H9 (cell line): ENCODE results near the gene AHSG. TPM values are rescaled to one million over a fixed set of nuclear protein-coding genes. Genes with fewer than 3 reads are reported as not detected.

Experiments used
- DNase-seq: peaks from one replicate; pipeline ENCODE4 v3.0.0-alpha.2; 2017
- H2AFZ ChIP-seq: one replicate; pipeline ENCODE4 v1.6.1; 2013; ENCODE audit warnings: mild to moderate bottlenecking, low read length, control low read depth, moderate library complexity
- H2AK5ac ChIP-seq: 2 replicates; pipeline ENCODE4 v1.6.1; 2013; ENCODE audit warnings: low read length, control low read depth, mixed read lengths; ENCODE audit not compliant: insufficient read length
- H2BK120ac ChIP-seq: one replicate; pipeline ENCODE4 v1.6.1; 2013; ENCODE audit warnings: low read depth, mild to moderate bottlenecking, low read length, control low read depth, inconsistent platforms; ENCODE audit not compliant: poor library complexity, severe bottlenecking
- H2BK12ac ChIP-seq: 2 replicates; pipeline ENCODE4 v1.6.1; 2013; ENCODE audit warnings: low read length, control low read depth, mixed read lengths, low read depth; ENCODE audit not compliant: insufficient read length
- H2BK15ac ChIP-seq: 2 replicates; pipeline ENCODE4 v1.6.1; 2013; ENCODE audit warnings: low read depth, low read length, control low read depth
- H2BK20ac ChIP-seq: one replicate; pipeline ENCODE4 v1.6.1; 2013; ENCODE audit warnings: low read depth, mild to moderate bottlenecking, low read length, control low read depth, inconsistent platforms; ENCODE audit not compliant: poor library complexity, severe bottlenecking
- H2BK5ac ChIP-seq: 2 replicates; pipeline ENCODE4 v1.6.1; 2013; ENCODE audit warnings: low read length, control low read depth, mixed read lengths; ENCODE audit not compliant: insufficient read length
- H3K14ac ChIP-seq: 2 replicates; pipeline ENCODE4 v1.6.1; 2013; ENCODE audit warnings: low read length, control low read depth; ENCODE audit not compliant: insufficient read depth
- H3K18ac ChIP-seq: 2 replicates; pipeline ENCODE4 v1.6.1; 2013; ENCODE audit warnings: low read depth, mild to moderate bottlenecking, mixed read lengths, low read length, control low read depth; ENCODE audit not compliant: insufficient read length
- H3K23ac ChIP-seq: 2 replicates; pipeline ENCODE4 v1.6.1; 2013; ENCODE audit warnings: low read length, control low read depth, mixed read lengths, low read depth; ENCODE audit not compliant: insufficient read length
- H3K23me2 ChIP-seq: 2 replicates; pipeline ENCODE4 v1.6.1; 2013; ENCODE audit warnings: low read depth, mild to moderate bottlenecking, mixed read lengths, low read length, control low read depth; ENCODE audit not compliant: insufficient read length, poor library complexity, severe bottlenecking
- H3K27ac ChIP-seq: 2 replicates; pipeline ENCODE4 v1.5.1; 2013; ENCODE audit warnings: low read length, control low read depth, mixed read lengths, low read depth; ENCODE audit not compliant: insufficient read length
- H3K27me3 ChIP-seq: 2 replicates; pipeline ENCODE4 v1.6.1; 2013; ENCODE audit warnings: low read length, control low read depth, inconsistent platforms; ENCODE audit not compliant: insufficient read depth
- H3K4ac ChIP-seq: 2 replicates; pipeline ENCODE4 v1.6.1; 2013; ENCODE audit warnings: low read depth, mild to moderate bottlenecking, control low read depth, inconsistent platforms, low read length, moderate library complexity
- H3K4me1 ChIP-seq: 2 replicates; pipeline ENCODE4 v1.6.1; 2013; ENCODE audit warnings: low read length, control low read depth, inconsistent platforms; ENCODE audit not compliant: insufficient read depth
- H3K4me2 ChIP-seq: 2 replicates; pipeline ENCODE4 v1.6.1; 2013; ENCODE audit warnings: low read length, control low read depth, mixed read lengths; ENCODE audit not compliant: insufficient read length, insufficient read depth
- H3K56ac ChIP-seq: 2 replicates; pipeline ENCODE4 v1.6.1; 2013; ENCODE audit warnings: low read depth, mild to moderate bottlenecking, mixed read lengths, low read length, control low read depth; ENCODE audit not compliant: insufficient read length
- H3K79me1 ChIP-seq: 2 replicates; pipeline ENCODE4 v1.6.1; 2013; ENCODE audit warnings: low read depth, mild to moderate bottlenecking, moderate library complexity, low read length, control low read depth, inconsistent platforms; ENCODE audit not compliant: insufficient read depth, poor library complexity, severe bottlenecking
- H3K79me2 ChIP-seq: 2 replicates; pipeline ENCODE4 v1.6.1; 2013; ENCODE audit warnings: low read length, control low read depth, inconsistent platforms; ENCODE audit not compliant: insufficient read depth
- H3K9ac ChIP-seq: 2 replicates; pipeline ENCODE4 v1.6.1; 2013; ENCODE audit warnings: low read length, control low read depth, mixed read lengths; ENCODE audit not compliant: insufficient read length; ENCODE audit errors: extremely low read depth
- H3K9me3 ChIP-seq: one replicate; pipeline ENCODE4 v1.6.1; 2013; ENCODE audit warnings: low read depth, low read length, inconsistent platforms; ENCODE audit not compliant: control insufficient read depth
- H3T11ph ChIP-seq: one replicate; pipeline ENCODE4 v1.6.1; 2013; ENCODE audit warnings: mild to moderate bottlenecking, low read length, control low read depth, inconsistent platforms
- H4K20me1 ChIP-seq: one replicate; pipeline ENCODE4 v1.6.1; 2013; ENCODE audit not compliant: control insufficient read depth, insufficient read length, insufficient read depth
- H4K5ac ChIP-seq: 2 replicates; pipeline ENCODE4 v1.6.1; 2013; ENCODE audit warnings: low read depth, mild to moderate bottlenecking, mixed read lengths, low read length, control low read depth; ENCODE audit not compliant: insufficient read length
- H4K8ac ChIP-seq: replicated peaks from 2 replicates; pipeline ENCODE4 v1.6.1; 2013; ENCODE audit warnings: low read length, control low read depth, mixed read lengths, low read depth; ENCODE audit not compliant: insufficient read length
- H4K91ac ChIP-seq: 2 replicates; pipeline ENCODE4 v1.6.1; 2013; ENCODE audit warnings: low read depth, mild to moderate bottlenecking, moderate library complexity, mixed read lengths, low read length, control low read depth; ENCODE audit not compliant: insufficient read length
- H3K27ac Mint-ChIP-seq, 3 experiments: 2 replicates in 2 of 3; 3 replicates in 1 of 3; pipeline ENCODE4 v1.8.0; 2020 to 2021; ENCODE audit warnings: mixed read lengths in 3 of 3, mild to moderate bottlenecking in 1 of 3, moderate library complexity in 1 of 3
- H3K27me3 Mint-ChIP-seq: 2 replicates; pipeline ENCODE4 v1.8.0; 2021; ENCODE audit warnings: low read depth, mild to moderate bottlenecking, moderate library complexity, mixed read lengths
- H3K36me3 Mint-ChIP-seq, 3 experiments: 2 replicates in 2 of 3; 3 replicates in 1 of 3; pipeline ENCODE4 v1.8.0; 2020 to 2021; ENCODE audit warnings: low read depth in 3 of 3, mixed read lengths in 3 of 3; ENCODE audit not compliant: insufficient read depth in 1 of 3
- H3K4me1 Mint-ChIP-seq, 2 experiments: 2 replicates each; pipeline ENCODE4 v1.8.0; 2020; ENCODE audit warnings: mixed read lengths in 2 of 2
- H3K4me3 Mint-ChIP-seq, 2 experiments: 2 replicates in 1 of 2; 3 replicates in 1 of 2; pipeline ENCODE4 v1.8.0; 2020 to 2021; ENCODE audit warnings: mild to moderate bottlenecking in 2 of 2, mixed read lengths in 2 of 2, moderate library complexity in 1 of 2
- H3K9me3 Mint-ChIP-seq, 2 experiments: 2 replicates in 1 of 2; 3 replicates in 1 of 2; pipeline ENCODE4 v1.8.0; 2020; ENCODE audit warnings: mild to moderate bottlenecking in 2 of 2, mixed read lengths in 2 of 2, moderate library complexity in 1 of 2
- WGBS: extraction: QIAGEN DNeasy Blood & Tissue Kit; methylation state at CpG from one replicate; pipeline ENCODE4 v1.1.7; 2013; ENCODE audit warnings: missing lambda C conversion rate, low lambda C conversion rate, mixed read lengths; ENCODE audit not compliant: insufficient read length; ENCODE audit errors: extremely low coverage; 5-methylcytosine and 5-hydroxymethylcytosine counted together
- total RNA-seq: library from RNA; stranded (reverse); gene quantifications from 2 replicates; pipeline ENCODE4 v1.2.1, GENCODE V29; 2021
- TF ChIP-seq, protein P1 (sequence below): fragments of 200-600 bp; sonication (generic); conservative IDR thresholded peaks from 3 replicates; pipeline ENCODE4 v1.8.0; 2021; ENCODE audit warnings: antibody characterized with exemption, mild to moderate bottlenecking

The AHSG gene
- total RNA-seq, 1 experiment from 2014 or later: not detected

- Histone ChIP-seq H3K4me1 (no peaks in the 10 kb centered on the region; the same call in 1 of the 2 replicates), H3K79me1 (no peaks in the 10 kb centered on the region), H3K4me2 (no peak overlapping the region), H3T11ph (no peak overlapping the region), H2BK5ac (no peak overlapping the region), H2BK12ac (no peak overlapping the region), H3K27ac (no peak overlapping the region), H2BK120ac (no peak overlapping the region), H2AFZ (no peak overlapping the region), H2BK20ac (no peak overlapping the region), H3K4ac (no peak overlapping the region), H3K9ac (no peak overlapping the region), H4K8ac (no peak overlapping the region), H4K91ac (no peak overlapping the region), H4K20me1 (no peaks in the 10 kb centered on the region), H2BK15ac (no peak overlapping the region), H3K23ac (no peak overlapping the region), H3K79me2 (no peaks in the 10 kb centered on the region), H3K23me2 (no peaks in the 10 kb centered on the region), H3K56ac (no peak overlapping the region), H3K14ac (no peak overlapping the region), H3K9me3 (no peaks in the 10 kb centered on the region), H3K27me3 (no peaks in the 10 kb centered on the region), H4K5ac (no peak overlapping the region), H3K18ac (no peak overlapping the region), H2AK5ac (no peak overlapping the region)
- H3K27ac Mint-ChIP-seq: no peak overlapping the region
- no peak for DNase-seq
- peaks cover 32% of the 10 kb centered on the region for H3K27me3 Mint-ChIP-seq
- TF ChIP-seq, protein P1, sequence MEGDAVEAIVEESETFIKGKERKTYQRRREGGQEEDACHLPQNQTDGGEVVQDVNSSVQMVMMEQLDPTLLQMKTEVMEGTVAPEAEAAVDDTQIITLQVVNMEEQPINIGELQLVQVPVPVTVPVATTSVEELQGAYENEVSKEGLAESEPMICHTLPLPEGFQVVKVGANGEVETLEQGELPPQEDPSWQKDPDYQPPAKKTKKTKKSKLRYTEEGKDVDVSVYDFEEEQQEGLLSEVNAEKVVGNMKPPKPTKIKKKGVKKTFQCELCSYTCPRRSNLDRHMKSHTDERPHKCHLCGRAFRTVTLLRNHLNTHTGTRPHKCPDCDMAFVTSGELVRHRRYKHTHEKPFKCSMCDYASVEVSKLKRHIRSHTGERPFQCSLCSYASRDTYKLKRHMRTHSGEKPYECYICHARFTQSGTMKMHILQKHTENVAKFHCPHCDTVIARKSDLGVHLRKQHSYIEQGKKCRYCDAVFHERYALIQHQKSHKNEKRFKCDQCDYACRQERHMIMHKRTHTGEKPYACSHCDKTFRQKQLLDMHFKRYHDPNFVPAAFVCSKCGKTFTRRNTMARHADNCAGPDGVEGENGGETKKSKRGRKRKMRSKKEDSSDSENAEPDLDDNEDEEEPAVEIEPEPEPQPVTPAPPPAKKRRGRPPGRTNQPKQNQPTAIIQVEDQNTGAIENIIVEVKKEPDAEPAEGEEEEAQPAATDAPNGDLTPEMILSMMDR: no peak
- H3K9me3 Mint-ChIP-seq: no peaks in the 10 kb centered on the region
- H3K36me3 Mint-ChIP-seq: no peaks in the 10 kb centered on the region
- no peak overlapping the region for H3K4me3 Mint-ChIP-seq
- no CpG with 5 or more reads among the region's 8 CpGs for WGBS
- peaks cover 14% of the 10 kb centered on the region in 2 experiments for H3K4me1 Mint-ChIP-seq
Measured at GRCh38 chr3:186616299-186616617, 3.4 kb downstream of the AHSG start.
